Neural cell (in vitro differentiated cells): ENCODE results near the gene IGSF1.

Experiments
- CTCF ChIP-seq: fragments of 450-650 bp; IDR thresholded peaks from 2 replicates; pipeline ENCODE4 v1.5.1; 2014; ENCODE audit warnings: antibody characterized with exemption, mild to moderate bottlenecking, moderate library complexity; ENCODE audit not compliant: poor library complexity, severe bottlenecking
- EP300 ChIP-seq: fragments of 450-650 bp; conservative IDR thresholded peaks from 2 replicates; pipeline ENCODE4 v1.6.1; 2014; ENCODE audit warnings: antibody characterized with exemption, mild to moderate bottlenecking, moderate library complexity; ENCODE audit not compliant: poor library complexity, severe bottlenecking

GRCh38 chrX:131301155-131301554 lies 12.0 kb upstream of the IGSF1 start:
- TF ChIP-seq CTCF (no peak), EP300 (no peak)
